HepG2 (cell line): Measurements from ENCODE around the gene HNRNPA0. TPM values are rescaled to one million over a fixed set of nuclear protein-coding genes. Genes with fewer than 3 reads are reported as not detected.

ENCODE experiments used
- ELF4 ChIP-seq: sonication (generic); formaldehyde crosslinking; IDR thresholded peaks from 2 replicates; pipeline ENCODE4 v1.5.0; 2020; ENCODE audit warnings: missing genetic modification reagents, mild to moderate bottlenecking, moderate library complexity, borderline replicate concordance
- GATA4 ChIP-seq: sonication (generic); IDR thresholded peaks from 2 replicates; pipeline ENCODE4 v1.6.1; 2016; ENCODE audit warnings: antibody characterized with exemption, low read depth, borderline replicate concordance
- GTF3A ChIP-seq: sonication (generic); formaldehyde crosslinking; conservative IDR thresholded peaks from 2 replicates; pipeline ENCODE4 v1.4.0; 2020; ENCODE audit warnings: mild to moderate bottlenecking, missing genetic modification reagents
- IRF9 ChIP-seq: sonication (generic); formaldehyde crosslinking; IDR thresholded peaks from 2 replicates; pipeline ENCODE4 v1.8.0; 2022; ENCODE audit warnings: missing genetic modification reagents, mild to moderate bottlenecking, borderline replicate concordance
- JDP2 ChIP-seq: sonication (generic); formaldehyde crosslinking; IDR thresholded peaks from 2 replicates; pipeline ENCODE4 v1.8.1; 2022; ENCODE audit warnings: missing genetic modification reagents, borderline replicate concordance
- MAFK ChIP-seq, 2 experiments: IDR thresholded peaks in 1 of 2; conservative IDR thresholded peaks in 1 of 2; 2 replicates each; pipeline ENCODE4 v1.6.1; 2011; ENCODE audit warnings: improper control_type of control experiment in 2 of 2, low read length in 2 of 2
- MAX ChIP-seq: IDR thresholded peaks from 2 replicates; pipeline ENCODE4 v1.6.1; 2012; ENCODE audit warnings: inconsistent platforms
- MAZ ChIP-seq, 2 experiments: sonication (generic) in 1 of 2; formaldehyde crosslinking in 1 of 2; IDR thresholded peaks; 2 replicates each; pipeline versions ENCODE4 v1.5.0 to v1.6.1; 2012 to 2020; ENCODE audit warnings: low read depth in 2 of 2, mild to moderate bottlenecking in 2 of 2, borderline replicate concordance in 1 of 2, improper control_type of control experiment in 1 of 2, low read length in 1 of 2, missing genetic modification reagents in 1 of 2, moderate library complexity in 1 of 2
- MED13 ChIP-seq: sonication (generic); formaldehyde crosslinking; IDR thresholded peaks from 2 replicates; pipeline ENCODE4 v1.5.0; 2020; ENCODE audit warnings: missing genetic modification reagents
- MXD3 ChIP-seq: IDR thresholded peaks from 2 replicates; pipeline ENCODE4 v1.6.1; 2016; ENCODE audit warnings: mild to moderate bottlenecking, missing biosample characterization, missing genetic modification reagents
- TEAD2 ChIP-seq: sonication (generic); formaldehyde crosslinking; IDR thresholded peaks from 2 replicates; pipeline ENCODE4 v1.9.0; 2021; ENCODE audit warnings: missing genetic modification reagents
- YY1 ChIP-seq: IDR thresholded peaks from 2 replicates; pipeline ENCODE4 v1.6.1; 2011; ENCODE audit warnings: low read length, low read depth, moderate library complexity, mild to moderate bottlenecking; ENCODE audit not compliant: insufficient read depth, insufficient replicate concordance
- ZNF205 ChIP-seq: IDR thresholded peaks from 2 replicates; pipeline ENCODE4 v1.6.1; 2018; ENCODE audit warnings: missing biosample characterization, missing genetic modification reagents
- ZNF580 ChIP-seq: IDR thresholded peaks from 2 replicates; pipeline ENCODE4 v1.6.1; 2016; ENCODE audit warnings: low read depth, borderline replicate concordance
- ZNF773 ChIP-seq: sonication (generic); formaldehyde crosslinking; IDR thresholded peaks from 2 replicates; pipeline ENCODE4 v1.4.0; 2020; ENCODE audit warnings: missing genetic modification reagents, borderline replicate concordance
- ZZZ3 ChIP-seq: sonication (generic); formaldehyde crosslinking; IDR thresholded peaks from 2 replicates; pipeline ENCODE4 v1.4.0; 2020; ENCODE audit warnings: missing genetic modification reagents, mild to moderate bottlenecking, borderline replicate concordance
- polyA plus RNA-seq, 8 experiments: library from polyadenylated mRNA; depleted of rRNA in 3 of 8; stranded (reverse) in 7 of 8; unstranded in 1 of 8; fragments of >200 nt; fragmentation: Illumina TruSeq in 4 of 8; extraction: Trizol in 4 of 8; gene quantifications; 2 replicates each; pipeline versions ENCODE4 v1.2.1 to v1.2.3, GENCODE V29; 2011 to 2016; ENCODE audit warnings: low read depth in 4 of 8, missing spikeins in 1 of 8, mixed read lengths in 1 of 8; ENCODE audit not compliant: insufficient read depth in 1 of 8
- total RNA-seq, 5 experiments: library from RNA; depleted of rRNA; stranded (reverse); fragments of >200 nt; fragmentation: Illumina TruSeq; extraction: Trizol; gene quantifications; 2 replicates each; pipeline ENCODE4 v1.2.3, GENCODE V29; 2016; ENCODE audit warnings: low read depth in 1 of 5
- TF ChIP-seq, protein P1 (sequence below): sonication (generic); formaldehyde crosslinking; conservative IDR thresholded peaks from 2 replicates; pipeline ENCODE4 v1.4.0; 2020; ENCODE audit warnings: missing genetic modification reagents
- TF ChIP-seq, protein P2 (sequence below): sonication (generic); formaldehyde crosslinking; IDR thresholded peaks from 2 replicates; pipeline ENCODE4 v1.5.0; 2020; ENCODE audit warnings: missing genetic modification reagents
- TF ChIP-seq, protein P3 (sequence below): sonication (generic); formaldehyde crosslinking; IDR thresholded peaks from 2 replicates; pipeline ENCODE4 v1.5.1; 2020; ENCODE audit warnings: mild to moderate bottlenecking, missing genetic modification reagents, moderate library complexity

Gene HNRNPA0
- total and polyA plus RNA-seq, 2 of the 13 experiments (the other 11 are each of a cell fraction or from before 2014, with no cell fraction given) = 9.0 to 12.9 TPM

DNA sequence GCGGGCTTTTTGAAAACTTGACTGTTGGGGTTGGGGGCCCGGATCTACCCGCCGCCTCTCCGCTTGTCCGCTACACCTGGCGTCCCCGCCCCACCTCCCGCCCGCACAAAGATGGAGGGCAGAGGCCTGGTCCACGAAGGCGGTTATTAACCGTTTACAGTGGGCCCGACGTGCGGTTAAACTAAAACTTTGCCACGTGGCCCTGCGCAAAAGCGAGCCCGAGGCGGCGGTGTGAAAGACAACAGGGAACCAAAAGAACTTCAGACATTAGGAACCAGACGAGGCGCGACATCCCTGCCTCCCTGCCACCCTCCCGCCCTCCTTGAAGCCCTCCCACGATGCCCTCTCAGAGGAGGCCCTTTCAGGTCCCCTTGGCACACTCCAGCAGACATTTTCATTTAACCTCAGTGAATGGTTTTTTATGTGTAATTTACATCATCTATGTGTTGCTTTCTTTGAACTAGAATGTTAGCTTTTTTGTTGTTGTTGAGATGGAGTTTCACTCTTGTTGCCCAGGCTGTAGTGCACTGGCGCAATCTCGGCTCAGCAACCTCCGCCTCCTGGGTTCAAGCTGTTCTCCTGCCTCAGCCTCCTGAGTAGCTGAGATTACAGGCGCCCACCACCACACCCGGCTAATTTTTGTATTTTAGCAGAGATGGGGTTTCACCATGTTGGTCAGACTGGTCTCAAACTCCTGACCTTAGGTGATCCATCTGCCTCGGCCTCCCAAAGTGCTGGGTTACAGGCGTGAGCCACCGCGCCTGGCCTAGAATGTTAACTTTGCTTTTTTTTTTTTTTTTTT lies 999 bp upstream of the HNRNPA0 start (continued):
- TF ChIP-seq GTF3A (CRISPR knock-in tag) (no peak), IRF9 (CRISPR knock-in tag) (no peak), MAZ (IDR thresholded peaks at IDR 0.05; ENCODE audit: borderline replicate concordance, low read depth, low read length) (no peak), MAZ (CRISPR knock-in tag; IDR thresholded peaks at IDR 0.05; ENCODE audit: low read depth) (no peak), ZNF580 (no peak), YY1 (peak; percentile 81), GATA4 (no peak), JDP2 (CRISPR knock-in tag) (no peak), MAX (peak; percentile 39; the same call in 1 of the 2 replicates), MED13 (CRISPR knock-in tag) (no peak), MXD3 (CRISPR knock-in tag) (no peak), MAFK (conservative IDR thresholded peaks at IDR 0.05 in 1 of 2, IDR thresholded peaks at IDR 0.05 in 1 of 2; ENCODE audit: low read length in 2 of 2) (no peak), ZNF773 (CRISPR knock-in tag) (no peak), ZZZ3 (no peak), TEAD2 (CRISPR knock-in tag) (no peak), ELF4 (CRISPR knock-in tag) (no peak), ZNF205 (CRISPR knock-in tag) (no peak)
- TF ChIP-seq, protein P1, sequence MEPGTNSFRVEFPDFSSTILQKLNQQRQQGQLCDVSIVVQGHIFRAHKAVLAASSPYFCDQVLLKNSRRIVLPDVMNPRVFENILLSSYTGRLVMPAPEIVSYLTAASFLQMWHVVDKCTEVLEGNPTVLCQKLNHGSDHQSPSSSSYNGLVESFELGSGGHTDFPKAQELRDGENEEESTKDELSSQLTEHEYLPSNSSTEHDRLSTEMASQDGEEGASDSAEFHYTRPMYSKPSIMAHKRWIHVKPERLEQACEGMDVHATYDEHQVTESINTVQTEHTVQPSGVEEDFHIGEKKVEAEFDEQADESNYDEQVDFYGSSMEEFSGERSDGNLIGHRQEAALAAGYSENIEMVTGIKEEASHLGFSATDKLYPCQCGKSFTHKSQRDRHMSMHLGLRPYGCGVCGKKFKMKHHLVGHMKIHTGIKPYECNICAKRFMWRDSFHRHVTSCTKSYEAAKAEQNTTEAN = no peak
- TF ChIP-seq, protein P2, sequence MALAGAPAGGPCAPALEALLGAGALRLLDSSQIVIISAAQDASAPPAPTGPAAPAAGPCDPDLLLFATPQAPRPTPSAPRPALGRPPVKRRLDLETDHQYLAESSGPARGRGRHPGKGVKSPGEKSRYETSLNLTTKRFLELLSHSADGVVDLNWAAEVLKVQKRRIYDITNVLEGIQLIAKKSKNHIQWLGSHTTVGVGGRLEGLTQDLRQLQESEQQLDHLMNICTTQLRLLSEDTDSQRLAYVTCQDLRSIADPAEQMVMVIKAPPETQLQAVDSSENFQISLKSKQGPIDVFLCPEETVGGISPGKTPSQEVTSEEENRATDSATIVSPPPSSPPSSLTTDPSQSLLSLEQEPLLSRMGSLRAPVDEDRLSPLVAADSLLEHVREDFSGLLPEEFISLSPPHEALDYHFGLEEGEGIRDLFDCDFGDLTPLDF = peak; percentile 39; the same call in 1 of the 2 replicates
- TF ChIP-seq, protein P3, sequence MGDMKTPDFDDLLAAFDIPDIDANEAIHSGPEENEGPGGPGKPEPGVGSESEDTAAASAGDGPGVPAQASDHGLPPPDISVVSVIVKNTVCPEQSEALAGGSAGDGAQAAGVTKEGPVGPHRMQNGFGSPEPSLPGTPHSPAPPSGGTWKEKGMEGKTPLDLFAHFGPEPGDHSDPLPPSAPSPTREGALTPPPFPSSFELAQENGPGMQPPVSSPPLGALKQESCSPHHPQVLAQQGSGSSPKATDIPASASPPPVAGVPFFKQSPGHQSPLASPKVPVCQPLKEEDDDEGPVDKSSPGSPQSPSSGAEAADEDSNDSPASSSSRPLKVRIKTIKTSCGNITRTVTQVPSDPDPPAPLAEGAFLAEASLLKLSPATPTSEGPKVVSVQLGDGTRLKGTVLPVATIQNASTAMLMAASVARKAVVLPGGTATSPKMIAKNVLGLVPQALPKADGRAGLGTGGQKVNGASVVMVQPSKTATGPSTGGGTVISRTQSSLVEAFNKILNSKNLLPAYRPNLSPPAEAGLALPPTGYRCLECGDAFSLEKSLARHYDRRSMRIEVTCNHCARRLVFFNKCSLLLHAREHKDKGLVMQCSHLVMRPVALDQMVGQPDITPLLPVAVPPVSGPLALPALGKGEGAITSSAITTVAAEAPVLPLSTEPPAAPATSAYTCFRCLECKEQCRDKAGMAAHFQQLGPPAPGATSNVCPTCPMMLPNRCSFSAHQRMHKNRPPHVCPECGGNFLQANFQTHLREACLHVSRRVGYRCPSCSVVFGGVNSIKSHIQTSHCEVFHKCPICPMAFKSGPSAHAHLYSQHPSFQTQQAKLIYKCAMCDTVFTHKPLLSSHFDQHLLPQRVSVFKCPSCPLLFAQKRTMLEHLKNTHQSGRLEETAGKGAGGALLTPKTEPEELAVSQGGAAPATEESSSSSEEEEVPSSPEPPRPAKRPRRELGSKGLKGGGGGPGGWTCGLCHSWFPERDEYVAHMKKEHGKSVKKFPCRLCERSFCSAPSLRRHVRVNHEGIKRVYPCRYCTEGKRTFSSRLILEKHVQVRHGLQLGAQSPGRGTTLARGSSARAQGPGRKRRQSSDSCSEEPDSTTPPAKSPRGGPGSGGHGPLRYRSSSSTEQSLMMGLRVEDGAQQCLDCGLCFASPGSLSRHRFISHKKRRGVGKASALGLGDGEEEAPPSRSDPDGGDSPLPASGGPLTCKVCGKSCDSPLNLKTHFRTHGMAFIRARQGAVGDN (CRISPR knock-in tag) = peak; percentile 77
